ENCODE data around the gene PNPT1. TPM values are rescaled to one million over a fixed set of nuclear protein-coding genes. Genes with fewer than 3 reads are reported as not detected.

PNPT1 gene
- total and polyA plus RNA-seq, 10 of the 15 experiments (the other 5 are each of a cell fraction or from before 2014, with no cell fraction given), result 34.2 to 67.7 (median 43.3) TPM

DNA sequence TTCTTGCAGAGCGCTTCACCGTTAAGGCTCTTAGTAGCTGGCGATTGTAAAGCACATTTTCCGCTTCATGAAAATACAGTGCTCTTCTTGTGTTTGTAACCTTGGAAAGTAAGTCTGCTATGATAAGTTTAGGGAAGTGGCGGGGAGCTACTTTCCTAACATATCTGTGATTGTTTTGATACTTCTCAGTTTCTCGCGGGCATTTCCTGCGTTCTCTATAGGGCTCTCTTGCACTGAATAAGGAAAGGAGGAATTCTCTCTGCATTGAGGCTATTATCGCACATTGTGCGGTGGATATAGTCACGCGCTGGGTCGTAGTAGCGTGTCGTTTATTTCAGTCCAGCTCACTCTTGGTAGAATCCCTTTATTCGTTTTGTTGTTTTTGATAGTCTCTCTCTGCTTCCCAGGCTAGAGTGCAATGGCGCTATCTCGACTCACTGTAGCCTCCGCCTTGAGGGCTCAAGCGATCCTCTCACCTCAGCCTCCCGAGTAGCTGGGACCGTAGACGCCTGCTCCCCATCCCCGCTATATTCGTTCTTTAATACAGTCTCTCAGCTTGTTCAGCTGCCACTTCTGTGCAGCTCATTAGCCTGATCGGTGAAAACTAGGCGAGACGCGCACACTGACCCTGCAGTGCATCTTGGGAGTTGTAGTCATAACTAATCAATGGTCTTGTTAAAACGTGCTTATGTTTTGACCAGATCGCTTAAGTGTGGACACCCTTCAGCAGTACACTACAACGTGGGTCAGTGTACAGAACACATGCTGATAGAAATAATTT, 75.2 kb downstream of the PNPT1 start (continued):
- TF ChIP-seq CREB1 (IDR thresholded peaks at IDR 0.05; ENCODE audit: low read depth), result peak; percentile 80
- TF ChIP-seq, protein P1, sequence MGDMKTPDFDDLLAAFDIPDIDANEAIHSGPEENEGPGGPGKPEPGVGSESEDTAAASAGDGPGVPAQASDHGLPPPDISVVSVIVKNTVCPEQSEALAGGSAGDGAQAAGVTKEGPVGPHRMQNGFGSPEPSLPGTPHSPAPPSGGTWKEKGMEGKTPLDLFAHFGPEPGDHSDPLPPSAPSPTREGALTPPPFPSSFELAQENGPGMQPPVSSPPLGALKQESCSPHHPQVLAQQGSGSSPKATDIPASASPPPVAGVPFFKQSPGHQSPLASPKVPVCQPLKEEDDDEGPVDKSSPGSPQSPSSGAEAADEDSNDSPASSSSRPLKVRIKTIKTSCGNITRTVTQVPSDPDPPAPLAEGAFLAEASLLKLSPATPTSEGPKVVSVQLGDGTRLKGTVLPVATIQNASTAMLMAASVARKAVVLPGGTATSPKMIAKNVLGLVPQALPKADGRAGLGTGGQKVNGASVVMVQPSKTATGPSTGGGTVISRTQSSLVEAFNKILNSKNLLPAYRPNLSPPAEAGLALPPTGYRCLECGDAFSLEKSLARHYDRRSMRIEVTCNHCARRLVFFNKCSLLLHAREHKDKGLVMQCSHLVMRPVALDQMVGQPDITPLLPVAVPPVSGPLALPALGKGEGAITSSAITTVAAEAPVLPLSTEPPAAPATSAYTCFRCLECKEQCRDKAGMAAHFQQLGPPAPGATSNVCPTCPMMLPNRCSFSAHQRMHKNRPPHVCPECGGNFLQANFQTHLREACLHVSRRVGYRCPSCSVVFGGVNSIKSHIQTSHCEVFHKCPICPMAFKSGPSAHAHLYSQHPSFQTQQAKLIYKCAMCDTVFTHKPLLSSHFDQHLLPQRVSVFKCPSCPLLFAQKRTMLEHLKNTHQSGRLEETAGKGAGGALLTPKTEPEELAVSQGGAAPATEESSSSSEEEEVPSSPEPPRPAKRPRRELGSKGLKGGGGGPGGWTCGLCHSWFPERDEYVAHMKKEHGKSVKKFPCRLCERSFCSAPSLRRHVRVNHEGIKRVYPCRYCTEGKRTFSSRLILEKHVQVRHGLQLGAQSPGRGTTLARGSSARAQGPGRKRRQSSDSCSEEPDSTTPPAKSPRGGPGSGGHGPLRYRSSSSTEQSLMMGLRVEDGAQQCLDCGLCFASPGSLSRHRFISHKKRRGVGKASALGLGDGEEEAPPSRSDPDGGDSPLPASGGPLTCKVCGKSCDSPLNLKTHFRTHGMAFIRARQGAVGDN (IDR thresholded peaks at IDR 0.05), result no peak
- TF ChIP-seq TCF12 (IDR thresholded peaks at IDR 0.05; ENCODE audit: low read depth, low read length), result no peak
- no peak for TF ChIP-seq LARP7 (IDR thresholded peaks at IDR 0.05)
- TF ChIP-seq, protein P2, sequence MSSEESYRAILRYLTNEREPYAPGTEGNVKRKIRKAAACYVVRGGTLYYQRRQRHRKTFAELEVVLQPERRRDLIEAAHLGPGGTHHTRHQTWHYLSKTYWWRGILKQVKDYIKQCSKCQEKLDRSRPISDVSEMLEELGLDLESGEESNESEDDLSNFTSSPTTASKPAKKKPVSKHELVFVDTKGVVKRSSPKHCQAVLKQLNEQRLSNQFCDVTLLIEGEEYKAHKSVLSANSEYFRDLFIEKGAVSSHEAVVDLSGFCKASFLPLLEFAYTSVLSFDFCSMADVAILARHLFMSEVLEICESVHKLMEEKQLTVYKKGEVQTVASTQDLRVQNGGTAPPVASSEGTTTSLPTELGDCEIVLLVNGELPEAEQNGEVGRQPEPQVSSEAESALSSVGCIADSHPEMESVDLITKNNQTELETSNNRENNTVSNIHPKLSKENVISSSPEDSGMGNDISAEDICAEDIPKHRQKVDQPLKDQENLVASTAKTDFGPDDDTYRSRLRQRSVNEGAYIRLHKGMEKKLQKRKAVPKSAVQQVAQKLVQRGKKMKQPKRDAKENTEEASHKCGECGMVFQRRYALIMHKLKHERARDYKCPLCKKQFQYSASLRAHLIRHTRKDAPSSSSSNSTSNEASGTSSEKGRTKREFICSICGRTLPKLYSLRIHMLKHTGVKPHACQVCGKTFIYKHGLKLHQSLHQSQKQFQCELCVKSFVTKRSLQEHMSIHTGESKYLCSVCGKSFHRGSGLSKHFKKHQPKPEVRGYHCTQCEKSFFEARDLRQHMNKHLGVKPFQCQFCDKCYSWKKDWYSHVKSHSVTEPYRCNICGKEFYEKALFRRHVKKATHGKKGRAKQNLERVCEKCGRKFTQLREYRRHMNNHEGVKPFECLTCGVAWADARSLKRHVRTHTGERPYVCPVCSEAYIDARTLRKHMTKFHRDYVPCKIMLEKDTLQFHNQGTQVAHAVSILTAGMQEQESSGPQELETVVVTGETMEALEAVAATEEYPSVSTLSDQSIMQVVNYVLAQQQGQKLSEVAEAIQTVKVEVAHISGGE (CRISPR knock-in tag; IDR thresholded peaks at IDR 0.05), result no peak
- TF ChIP-seq, protein P3, sequence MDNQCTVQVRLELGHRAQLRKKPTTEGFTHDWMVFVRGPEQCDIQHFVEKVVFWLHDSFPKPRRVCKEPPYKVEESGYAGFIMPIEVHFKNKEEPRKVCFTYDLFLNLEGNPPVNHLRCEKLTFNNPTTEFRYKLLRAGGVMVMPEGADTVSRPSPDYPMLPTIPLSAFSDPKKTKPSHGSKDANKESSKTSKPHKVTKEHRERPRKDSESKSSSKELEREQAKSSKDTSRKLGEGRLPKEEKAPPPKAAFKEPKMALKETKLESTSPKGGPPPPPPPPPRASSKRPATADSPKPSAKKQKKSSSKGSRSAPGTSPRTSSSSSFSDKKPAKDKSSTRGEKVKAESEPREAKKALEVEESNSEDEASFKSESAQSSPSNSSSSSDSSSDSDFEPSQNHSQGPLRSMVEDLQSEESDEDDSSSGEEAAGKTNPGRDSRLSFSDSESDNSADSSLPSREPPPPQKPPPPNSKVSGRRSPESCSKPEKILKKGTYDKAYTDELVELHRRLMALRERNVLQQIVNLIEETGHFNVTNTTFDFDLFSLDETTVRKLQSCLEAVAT (IDR thresholded peaks at IDR 0.05), result peak; percentile 64; the same call in 1 of the 2 replicates
- TF ChIP-seq NFXL1 (IDR thresholded peaks at IDR 0.05; ENCODE audit: borderline replicate concordance), result no peak
- TF ChIP-seq MEF2A (IDR thresholded peaks at IDR 0.05; ENCODE audit: insufficient read depth, low read depth, low read length), result no peak
- TF ChIP-seq, protein P4, sequence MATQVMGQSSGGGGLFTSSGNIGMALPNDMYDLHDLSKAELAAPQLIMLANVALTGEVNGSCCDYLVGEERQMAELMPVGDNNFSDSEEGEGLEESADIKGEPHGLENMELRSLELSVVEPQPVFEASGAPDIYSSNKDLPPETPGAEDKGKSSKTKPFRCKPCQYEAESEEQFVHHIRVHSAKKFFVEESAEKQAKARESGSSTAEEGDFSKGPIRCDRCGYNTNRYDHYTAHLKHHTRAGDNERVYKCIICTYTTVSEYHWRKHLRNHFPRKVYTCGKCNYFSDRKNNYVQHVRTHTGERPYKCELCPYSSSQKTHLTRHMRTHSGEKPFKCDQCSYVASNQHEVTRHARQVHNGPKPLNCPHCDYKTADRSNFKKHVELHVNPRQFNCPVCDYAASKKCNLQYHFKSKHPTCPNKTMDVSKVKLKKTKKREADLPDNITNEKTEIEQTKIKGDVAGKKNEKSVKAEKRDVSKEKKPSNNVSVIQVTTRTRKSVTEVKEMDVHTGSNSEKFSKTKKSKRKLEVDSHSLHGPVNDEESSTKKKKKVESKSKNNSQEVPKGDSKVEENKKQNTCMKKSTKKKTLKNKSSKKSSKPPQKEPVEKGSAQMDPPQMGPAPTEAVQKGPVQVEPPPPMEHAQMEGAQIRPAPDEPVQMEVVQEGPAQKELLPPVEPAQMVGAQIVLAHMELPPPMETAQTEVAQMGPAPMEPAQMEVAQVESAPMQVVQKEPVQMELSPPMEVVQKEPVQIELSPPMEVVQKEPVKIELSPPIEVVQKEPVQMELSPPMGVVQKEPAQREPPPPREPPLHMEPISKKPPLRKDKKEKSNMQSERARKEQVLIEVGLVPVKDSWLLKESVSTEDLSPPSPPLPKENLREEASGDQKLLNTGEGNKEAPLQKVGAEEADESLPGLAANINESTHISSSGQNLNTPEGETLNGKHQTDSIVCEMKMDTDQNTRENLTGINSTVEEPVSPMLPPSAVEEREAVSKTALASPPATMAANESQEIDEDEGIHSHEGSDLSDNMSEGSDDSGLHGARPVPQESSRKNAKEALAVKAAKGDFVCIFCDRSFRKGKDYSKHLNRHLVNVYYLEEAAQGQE (IDR thresholded peaks at IDR 0.05; ENCODE audit: low read depth, low read length), result no peak
- TF ChIP-seq CREM (IDR thresholded peaks at IDR 0.05; ENCODE audit: low read depth), result peak; percentile 51; the same call in 1 of the 2 replicates
- TF ChIP-seq TAF1 (IDR thresholded peaks at IDR 0.05; ENCODE audit: borderline replicate concordance, low read depth, low read length), result no peak
- no peak for TF ChIP-seq ESRRA (IDR thresholded peaks at IDR 0.05; ENCODE audit: low read length)
- TF ChIP-seq, protein P5, sequence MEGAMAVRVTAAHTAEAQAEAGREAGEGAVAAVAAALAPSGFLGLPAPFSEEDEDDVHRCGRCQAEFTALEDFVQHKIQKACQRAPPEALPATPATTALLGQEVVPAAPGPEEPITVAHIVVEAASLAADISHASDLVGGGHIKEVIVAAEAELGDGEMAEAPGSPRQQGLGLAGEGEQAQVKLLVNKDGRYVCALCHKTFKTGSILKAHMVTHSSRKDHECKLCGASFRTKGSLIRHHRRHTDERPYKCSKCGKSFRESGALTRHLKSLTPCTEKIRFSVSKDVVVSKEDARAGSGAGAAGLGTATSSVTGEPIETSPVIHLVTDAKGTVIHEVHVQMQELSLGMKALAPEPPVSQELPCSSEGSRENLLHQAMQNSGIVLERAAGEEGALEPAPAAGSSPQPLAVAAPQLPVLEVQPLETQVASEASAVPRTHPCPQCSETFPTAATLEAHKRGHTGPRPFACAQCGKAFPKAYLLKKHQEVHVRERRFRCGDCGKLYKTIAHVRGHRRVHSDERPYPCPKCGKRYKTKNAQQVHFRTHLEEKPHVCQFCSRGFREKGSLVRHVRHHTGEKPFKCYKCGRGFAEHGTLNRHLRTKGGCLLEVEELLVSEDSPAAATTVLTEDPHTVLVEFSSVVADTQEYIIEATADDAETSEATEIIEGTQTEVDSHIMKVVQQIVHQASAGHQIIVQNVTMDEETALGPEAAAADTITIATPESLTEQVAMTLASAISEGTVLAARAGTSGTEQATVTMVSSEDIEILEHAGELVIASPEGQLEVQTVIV (IDR thresholded peaks at IDR 0.05; ENCODE audit: borderline replicate concordance, partially characterized antibody), result no peak
- no peak for TF ChIP-seq CHD4 (IDR thresholded peaks at IDR 0.05)
